Endothelial cell of umbilical vein (primary cell): Measurements from ENCODE around the gene RLF. TPM values are rescaled to one million over a fixed set of nuclear protein-coding genes. Genes with fewer than 3 reads are reported as not detected.

Experiments
- BruUV-seq: library from RNA; stranded (reverse); fragments of 400-500 nt; replicated peaks from 2 replicates; lab custom pipeline; 2021; lab: Mats Ljungman, UMichigan
- CTCF ChIA-PET: fragments of 300-600, 350-600 bp; sonication (Branson Sonifier 250); formaldehyde crosslinking; loops from one replicate; lab custom pipeline; 2021; ENCODE audit warnings: antibody characterized with exemption, inconsistent platforms; lab: Charles Lee
- POLR2A ChIA-PET: fragments of 300-600, 350-600 bp; sonication (Branson Sonifier 250); formaldehyde crosslinking; loops from one replicate; lab custom pipeline; 2021; ENCODE audit warnings: antibody characterized with exemption, inconsistent platforms; lab: Charles Lee
- DNase-seq: peaks from one replicate; pipeline ENCODE4 v3.0.0-alpha.2; 2011; ENCODE audit warnings: low read depth, low spot score
- FAIRE-seq: peaks from 2 replicates; lab custom pipeline; 2011; peaks lifted over from hg19 to GRCh38; lab: Jason Lieb, UNC
- H2AFZ ChIP-seq: 2 replicates; pipeline ENCODE4 v1.6.0; 2012; ENCODE audit warnings: low read depth, low read length, control low read depth, inconsistent platforms
- H3K27ac ChIP-seq: 2 replicates; pipeline ENCODE4 v1.5.1; 2011; ENCODE audit warnings: low read depth, mild to moderate bottlenecking, control low read depth, low read length, moderate library complexity; ENCODE audit not compliant: insufficient read depth
- H3K27me3 ChIP-seq, 2 experiments: 2 replicates each; pipeline versions ENCODE4 v1.6.0 to v1.6.1; 2011; ENCODE audit warnings: low read length in 2 of 2, mixed read lengths in 1 of 2; ENCODE audit not compliant: control insufficient read depth in 2 of 2, insufficient read depth in 2 of 2
- H3K36me3 ChIP-seq, 2 experiments: 2 replicates in 1 of 2; 3 replicates in 1 of 2; pipeline ENCODE4 v1.5.1; 2011; ENCODE audit warnings: low read length in 2 of 2, mild to moderate bottlenecking in 1 of 2, moderate library complexity in 1 of 2; ENCODE audit not compliant: control insufficient read depth in 2 of 2, insufficient read depth in 2 of 2; ENCODE audit errors: extremely low read depth in 1 of 2
- H3K4me1 ChIP-seq: 3 replicates; pipeline ENCODE4 v1.5.1; 2011; ENCODE audit warnings: mild to moderate bottlenecking, low read length; ENCODE audit not compliant: control insufficient read depth, insufficient read depth; ENCODE audit errors: extremely low read depth
- H3K4me2 ChIP-seq: 2 replicates; pipeline ENCODE4 v1.6.1; 2011; ENCODE audit warnings: low read length, control low read depth, mixed read lengths; ENCODE audit not compliant: insufficient read depth
- H3K4me3 ChIP-seq, 3 experiments: fragments of 200-600 bp in 1 of 3; sonication (generic), shearing (Covaris generic) in 1 of 3; replicated peaks in 1 of 3; 2 replicates each; pipeline ENCODE4 v1.5.1; 2011 to 2016; ENCODE audit warnings: control low read depth in 3 of 3, low read length in 3 of 3, mild to moderate bottlenecking in 2 of 3, inconsistent platforms in 1 of 3, low read depth in 1 of 3, moderate library complexity in 1 of 3; ENCODE audit not compliant: insufficient read depth in 1 of 3
- H3K79me2 ChIP-seq: 2 replicates; pipeline ENCODE4 v1.6.0; 2012; ENCODE audit warnings: low read length, inconsistent platforms; ENCODE audit not compliant: control insufficient read depth, insufficient read depth
- H3K9ac ChIP-seq: replicated peaks from 2 replicates; pipeline ENCODE3; 2011; ENCODE audit warnings: low read length, control low read depth; ENCODE audit not compliant: insufficient read depth; ENCODE audit errors: extremely low read depth
- H3K9me1 ChIP-seq: replicated peaks from 3 replicates; pipeline ENCODE4 v1.6.0; 2011; ENCODE audit warnings: mild to moderate bottlenecking, low read length; ENCODE audit not compliant: control insufficient read depth, insufficient read depth; ENCODE audit errors: extremely low read depth
- H3K9me3 ChIP-seq: replicated peaks from 2 replicates; pipeline ENCODE4 v1.5.1; 2012; ENCODE audit warnings: low read length, inconsistent platforms; ENCODE audit not compliant: control insufficient read depth, insufficient read depth
- H4K20me1 ChIP-seq: replicated peaks from 2 replicates; pipeline ENCODE3; 2011; ENCODE audit warnings: mild to moderate bottlenecking, low read length; ENCODE audit not compliant: control insufficient read depth, insufficient read depth; ENCODE audit errors: extremely low read depth
- EZH2 ChIP-seq: IDR thresholded peaks from 2 replicates; pipeline ENCODE4 v1.6.1; 2012; ENCODE audit warnings: borderline replicate concordance, low read depth, mild to moderate bottlenecking, moderate library complexity, low read length, inconsistent platforms; ENCODE audit not compliant: severe bottlenecking
- FOS ChIP-seq: IDR thresholded peaks from 2 replicates; pipeline ENCODE4 v1.6.1; 2011; ENCODE audit warnings: mild to moderate bottlenecking, low read length, moderate library complexity, borderline replicate concordance; ENCODE audit not compliant: insufficient read depth
- GATA2 ChIP-seq: IDR thresholded peaks from 2 replicates; pipeline ENCODE4 v1.7.0; 2011; ENCODE audit warnings: low read depth, mild to moderate bottlenecking, moderate library complexity, mixed read lengths, low read length; ENCODE audit not compliant: insufficient read length, insufficient read depth
- JUN ChIP-seq: IDR thresholded peaks from 2 replicates; pipeline ENCODE4 v1.6.1; 2011; ENCODE audit warnings: borderline replicate concordance, low read depth; ENCODE audit not compliant: insufficient read length, insufficient read depth
- MAX ChIP-seq: IDR thresholded peaks from 2 replicates; pipeline ENCODE4 v1.6.1; 2011; ENCODE audit not compliant: insufficient read depth, insufficient read length
- MYC ChIP-seq: IDR thresholded peaks from one replicate; pipeline ENCODE4 v1.6.1; 2011; ENCODE audit warnings: mild to moderate bottlenecking, low read depth, low read length
- POLR2A ChIP-seq: IDR thresholded peaks from 2 replicates; pipeline ENCODE4 v1.6.1; 2012; ENCODE audit warnings: low read depth, mild to moderate bottlenecking, control low read depth, low read length
- POLR2AphosphoS5 ChIP-seq: IDR thresholded peaks from 2 replicates; pipeline ENCODE4 v1.6.1; 2012; ENCODE audit warnings: low read depth, mild to moderate bottlenecking, control low read depth, low read length, moderate library complexity; ENCODE audit not compliant: insufficient read depth
- dilution Hi-C: fragments of 300-500 bp; cut with MboI; formaldehyde crosslinking; loops from one replicate; pipeline ENCODE4 v1.15.0; 2019; ENCODE audit warnings: low sequenced_read_pairs; ENCODE audit not compliant: extremely low pct_ligation_motif_present
- intact Hi-C: fragments of 100-400 bp; cut with micrococcal nuclease; formaldehyde crosslinking; loops from one replicate; pipeline ENCODE4 v1.10.0; 2022
- polyA plus RNA-seq, 4 experiments: library from polyadenylated mRNA; depleted of rRNA in 3 of 4; stranded (reverse) in 3 of 4; unstranded in 1 of 4; fragments of >200 nt; gene quantifications; 2 replicates each; pipeline versions ENCODE4 v1.2.1 to v1.2.3, GENCODE V29; 2011 to 2012; ENCODE audit warnings: missing spikeins in 1 of 4
- total RNA-seq: library from RNA; stranded (reverse); gene quantifications from 2 replicates; pipeline ENCODE4 v1.2.3, GENCODE V29; 2021
- TF ChIP-seq, protein P1 (sequence below), 2 donors: IDR thresholded peaks; 1 replicate in 1 of 2; 2 replicates in 1 of 2; pipeline ENCODE4 v1.5.1; 2011; ENCODE audit warnings: low read length in 2 of 2, mild to moderate bottlenecking in 2 of 2, moderate library complexity in 2 of 2, control low read depth in 1 of 2, inconsistent platforms in 1 of 2, low read depth in 1 of 2; ENCODE audit not compliant: insufficient read depth in 1 of 2; ENCODE audit errors: extremely low read depth in 1 of 2

The RLF gene
- total and polyA plus RNA-seq, 2 donors (not counting 3 experiments of a cell fraction or from before 2014, with no cell fraction given) = 2.7 to 9.4 TPM

GRCh38 chr1:40167317-40167716, 6.1 kb downstream of the RLF start:
- Histone ChIP-seq H3K27me3 (no peaks in the 10 kb centered on the region), H3K27ac (no peak overlapping the region), H3K9me3 (no peaks in the 10 kb centered on the region), H3K9me1 (no peaks in the 10 kb centered on the region), H4K20me1 (peaks cover 8% of the 10 kb centered on the region), H3K79me2 (peaks cover 91% of the 10 kb centered on the region), H3K36me3 (no peaks in the 10 kb centered on the region), H3K4me3 (no peak overlapping the region), H3K4me2 (no peak overlapping the region), H3K9ac (no peak overlapping the region), H2AFZ (no peak overlapping the region), H3K4me1 (peaks cover 10% of the 10 kb centered on the region)
- dilution Hi-C loops = no loop called here
- BruUV-seq = no TSS peak
- ChIA-PET POLR2A (no interaction called here), CTCF (interaction anchor here (0.7 to 1.2 kb wide), 2 partner anchors 17 to 171 kb away, joined by 3 read pairs; no protein-coding TSS in a partner anchor)
- intact Hi-C loops = no loop called here
- TF ChIP-seq POLR2AphosphoS5 = no peak
- TF ChIP-seq FOS = no peak
- TF ChIP-seq MAX = no peak
- no peak for TF ChIP-seq EZH2
- TF ChIP-seq, protein P1, sequence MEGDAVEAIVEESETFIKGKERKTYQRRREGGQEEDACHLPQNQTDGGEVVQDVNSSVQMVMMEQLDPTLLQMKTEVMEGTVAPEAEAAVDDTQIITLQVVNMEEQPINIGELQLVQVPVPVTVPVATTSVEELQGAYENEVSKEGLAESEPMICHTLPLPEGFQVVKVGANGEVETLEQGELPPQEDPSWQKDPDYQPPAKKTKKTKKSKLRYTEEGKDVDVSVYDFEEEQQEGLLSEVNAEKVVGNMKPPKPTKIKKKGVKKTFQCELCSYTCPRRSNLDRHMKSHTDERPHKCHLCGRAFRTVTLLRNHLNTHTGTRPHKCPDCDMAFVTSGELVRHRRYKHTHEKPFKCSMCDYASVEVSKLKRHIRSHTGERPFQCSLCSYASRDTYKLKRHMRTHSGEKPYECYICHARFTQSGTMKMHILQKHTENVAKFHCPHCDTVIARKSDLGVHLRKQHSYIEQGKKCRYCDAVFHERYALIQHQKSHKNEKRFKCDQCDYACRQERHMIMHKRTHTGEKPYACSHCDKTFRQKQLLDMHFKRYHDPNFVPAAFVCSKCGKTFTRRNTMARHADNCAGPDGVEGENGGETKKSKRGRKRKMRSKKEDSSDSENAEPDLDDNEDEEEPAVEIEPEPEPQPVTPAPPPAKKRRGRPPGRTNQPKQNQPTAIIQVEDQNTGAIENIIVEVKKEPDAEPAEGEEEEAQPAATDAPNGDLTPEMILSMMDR (IDR thresholded peaks at IDR 0.05; ENCODE audit: extremely low read depth in 1 of 2, insufficient read depth in 1 of 2, low read depth in 1 of 2, low read length in 2 of 2) = no peak
- no peak for TF ChIP-seq JUN
- TF ChIP-seq POLR2A = no peak
- no peak for TF ChIP-seq GATA2
- no peak for TF ChIP-seq MYC
- FAIRE-seq (no peak), DNase-seq (no peak)
